Liver (tissue), 3 donors: ENCODE measurements around the gene DNAH6.

Experiments
- ATF3 ChIP-seq: IDR thresholded peaks from 2 replicates; pipeline ENCODE4 v1.6.1; 2016; ENCODE audit warnings: antibody characterized with exemption
- CTCF ChIP-seq: fragments of 150-350 bp; IDR thresholded peaks from 2 replicates; pipeline ENCODE4 v1.5.1; 2017; ENCODE audit warnings: improper control_type of control experiment, low read depth, low read length; ENCODE audit not compliant: missing input control
- FOXA1 ChIP-seq: IDR thresholded peaks from 2 replicates; pipeline ENCODE4 v1.6.1; 2016; ENCODE audit warnings: antibody characterized with exemption
- GABPA ChIP-seq, 2 donors: IDR thresholded peaks in 1 of 2; conservative IDR thresholded peaks in 1 of 2; 2 replicates each; pipeline ENCODE4 v1.6.1; 2016; ENCODE audit warnings: antibody characterized with exemption in 2 of 2, mild to moderate bottlenecking in 1 of 2, moderate library complexity in 1 of 2
- HNF4G ChIP-seq: IDR thresholded peaks from 2 replicates; pipeline ENCODE4 v1.6.1; 2016; ENCODE audit warnings: antibody characterized with exemption
- RAD21 ChIP-seq, 2 donors: IDR thresholded peaks; 2 replicates each; pipeline ENCODE4 v1.6.1; 2016; ENCODE audit warnings: antibody characterized with exemption in 2 of 2, mild to moderate bottlenecking in 2 of 2
- REST ChIP-seq: IDR thresholded peaks from 2 replicates; pipeline ENCODE4 v1.6.1; 2016; ENCODE audit warnings: antibody characterized with exemption, mild to moderate bottlenecking
- TAF1 ChIP-seq: conservative IDR thresholded peaks from 2 replicates; pipeline ENCODE4 v1.6.1; 2016; ENCODE audit warnings: antibody characterized with exemption, mild to moderate bottlenecking
- YY1 ChIP-seq: IDR thresholded peaks from 2 replicates; pipeline ENCODE4 v1.6.1; 2016; ENCODE audit warnings: antibody characterized with exemption, mild to moderate bottlenecking
- TF ChIP-seq, protein P1 (sequence below): IDR thresholded peaks from 2 replicates; pipeline ENCODE4 v1.6.1; 2016; ENCODE audit warnings: antibody characterized with exemption
- TF ChIP-seq, protein P2 (sequence below): IDR thresholded peaks from 2 replicates; pipeline ENCODE4 v1.6.1; 2016; ENCODE audit warnings: antibody characterized with exemption
- donor health status: healthy.
- donor health status: healthy.

GRCh38 chr2:84799772-84800171, 283.5 kb downstream of the DNAH6 start:
- no peak for TF ChIP-seq CTCF
- TF ChIP-seq TAF1 = no peak
- TF ChIP-seq, protein P1, sequence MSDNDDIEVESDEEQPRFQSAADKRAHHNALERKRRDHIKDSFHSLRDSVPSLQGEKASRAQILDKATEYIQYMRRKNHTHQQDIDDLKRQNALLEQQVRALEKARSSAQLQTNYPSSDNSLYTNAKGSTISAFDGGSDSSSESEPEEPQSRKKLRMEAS = no peak
- TF ChIP-seq RAD21 (IDR thresholded peaks at IDR 0.05) = no peak
- TF ChIP-seq GABPA (IDR thresholded peaks at IDR 0.05 in 1 of 2, conservative IDR thresholded peaks at IDR 0.05 in 1 of 2) = no peak
- TF ChIP-seq, protein P2, sequence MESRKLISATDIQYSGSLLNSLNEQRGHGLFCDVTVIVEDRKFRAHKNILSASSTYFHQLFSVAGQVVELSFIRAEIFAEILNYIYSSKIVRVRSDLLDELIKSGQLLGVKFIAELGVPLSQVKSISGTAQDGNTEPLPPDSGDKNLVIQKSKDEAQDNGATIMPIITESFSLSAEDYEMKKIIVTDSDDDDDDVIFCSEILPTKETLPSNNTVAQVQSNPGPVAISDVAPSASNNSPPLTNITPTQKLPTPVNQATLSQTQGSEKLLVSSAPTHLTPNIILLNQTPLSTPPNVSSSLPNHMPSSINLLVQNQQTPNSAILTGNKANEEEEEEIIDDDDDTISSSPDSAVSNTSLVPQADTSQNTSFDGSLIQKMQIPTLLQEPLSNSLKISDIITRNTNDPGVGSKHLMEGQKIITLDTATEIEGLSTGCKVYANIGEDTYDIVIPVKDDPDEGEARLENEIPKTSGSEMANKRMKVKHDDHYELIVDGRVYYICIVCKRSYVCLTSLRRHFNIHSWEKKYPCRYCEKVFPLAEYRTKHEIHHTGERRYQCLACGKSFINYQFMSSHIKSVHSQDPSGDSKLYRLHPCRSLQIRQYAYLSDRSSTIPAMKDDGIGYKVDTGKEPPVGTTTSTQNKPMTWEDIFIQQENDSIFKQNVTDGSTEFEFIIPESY = no peak
- no peak for TF ChIP-seq FOXA1
- TF ChIP-seq ATF3 = no peak
- no peak for TF ChIP-seq HNF4G
- TF ChIP-seq YY1 = no peak
- TF ChIP-seq REST = no peak
